Spleen (tissue), 7 donors: Measurements from ENCODE around the gene HOXC5.

Experiments
- CTCF ChIP-seq, 11 experiments: fragments of 200-600 bp in 7 of 11; fragments of 450-650 bp in 4 of 11; sonication (generic) in 4 of 11; IDR thresholded peaks in 8 of 11; conservative IDR thresholded peaks in 3 of 11; 1 replicate in 7 of 11; 2 replicates in 4 of 11; pipeline versions ENCODE4 v1.4.0 to v1.8.0; 2016 to 2021; ENCODE audit warnings: antibody characterized with exemption in 11 of 11, inconsistent platforms in 4 of 11, mild to moderate bottlenecking in 1 of 11
- POLR2A ChIP-seq, 3 donors: fragments of 450-650 bp; IDR thresholded peaks; one replicate each; pipeline ENCODE4 v1.5.1; 2017; ENCODE audit warnings: antibody characterized with exemption in 3 of 3, mild to moderate bottlenecking in 1 of 3
- donor health status: DM: no; HTN: no; CAD: no; lungs with moderate emphysema.
- donor health status: DM: no; HTN: no; CAD: no.
- donor health status: DM: no; HTN: no; CAD: no.

GRCh38 chr12:54025499-54026405 lies 7.1 kb upstream of the HOXC5 start:
- TF ChIP-seq CTCF (IDR thresholded peaks at IDR 0.05 in 8 of 11, conservative IDR thresholded peaks at IDR 0.05 in 3 of 11) (no peak), POLR2A (IDR thresholded peaks at IDR 0.05) (no peak)
